CD14-positive monocyte (primary cell): Measurements from ENCODE around the gene RPL7A. TPM values are rescaled to one million over a fixed set of nuclear protein-coding genes. Genes with fewer than 3 reads are reported as not detected.
A peak's percentile ranks its signal among the peaks of the same experiment; 100 is the strongest.
"Not testable (repeated sequence)": the region's sequence is repeated elsewhere in the genome, so short reads cannot be mapped to it uniquely, and the experiment has no call there.

Experiments
- DNase-seq, 3 donors: peaks; one replicate each; pipeline ENCODE4 v3.0.0-alpha.2; 2011 to 2022
- H2AFZ ChIP-seq: 2 replicates; pipeline ENCODE4 v1.6.0; 2012; ENCODE audit warnings: mild to moderate bottlenecking, low read depth, low read length, inconsistent platforms; ENCODE audit not compliant: insufficient read depth, poor library complexity, severe bottlenecking
- H3K27ac ChIP-seq, 2 donors: 1 replicate in 1 of 2; 2 replicates in 1 of 2; pipeline ENCODE4 v1.5.1; 2012 to 2013; ENCODE audit warnings: low read length in 2 of 2, control low read depth in 1 of 2, inconsistent platforms in 1 of 2, low read depth in 1 of 2, mild to moderate bottlenecking in 1 of 2
- H3K27me3 ChIP-seq, 2 donors: one replicate each; pipeline versions ENCODE4 v1.6.0 to v1.6.1; 2011 to 2013; ENCODE audit warnings: low read length in 2 of 2; ENCODE audit not compliant: control insufficient read depth in 2 of 2, insufficient read depth in 2 of 2
- H3K36me3 ChIP-seq, 2 donors: replicated peaks in 1 of 2; 1 replicate in 1 of 2; 2 replicates in 1 of 2; pipeline versions ENCODE4 v1.5.1 to v1.6.1; 2012 to 2013; ENCODE audit warnings: low read length in 2 of 2, control low read depth in 1 of 2, inconsistent platforms in 1 of 2, mild to moderate bottlenecking in 1 of 2; ENCODE audit not compliant: insufficient read depth in 2 of 2, control insufficient read depth in 1 of 2
- H3K4me1 ChIP-seq, 2 donors: 1 replicate in 1 of 2; 2 replicates in 1 of 2; pipeline versions ENCODE4 v1.5.1 to v1.6.1; 2012 to 2013; ENCODE audit warnings: low read length in 2 of 2, control low read depth in 1 of 2, inconsistent platforms in 1 of 2, mild to moderate bottlenecking in 1 of 2, moderate library complexity in 1 of 2; ENCODE audit not compliant: insufficient read depth in 2 of 2, control insufficient read depth in 1 of 2
- H3K4me2 ChIP-seq: replicated peaks from 2 replicates; pipeline ENCODE3; 2012; ENCODE audit warnings: low read length, moderate library complexity, mild to moderate bottlenecking; ENCODE audit not compliant: poor library complexity, severe bottlenecking; ENCODE audit errors: extremely low read depth
- H3K4me3 ChIP-seq, 3 experiments: fragments of 200-600 bp in 1 of 3; sonication (generic) in 1 of 3; replicated peaks in 1 of 3; 1 replicate in 2 of 3; 2 replicates in 1 of 3; pipeline ENCODE4 v1.5.1; 2011 to 2013; ENCODE audit warnings: low read length in 3 of 3, mild to moderate bottlenecking in 3 of 3, control low read depth in 2 of 3, low read depth in 2 of 3, inconsistent platforms in 1 of 3, moderate library complexity in 1 of 3
- H3K79me2 ChIP-seq: 2 replicates; pipeline ENCODE4 v1.6.0; 2012; ENCODE audit warnings: mild to moderate bottlenecking, control low read depth, inconsistent platforms, low read length, moderate library complexity; ENCODE audit not compliant: insufficient read depth
- H3K9ac ChIP-seq: 2 replicates; pipeline ENCODE4 v1.6.0; 2017; ENCODE audit warnings: low read length, mild to moderate bottlenecking; ENCODE audit not compliant: insufficient read depth, poor library complexity, severe bottlenecking
- H3K9me3 ChIP-seq, 2 donors: replicated peaks in 1 of 2; 1 replicate in 1 of 2; 2 replicates in 1 of 2; pipeline versions ENCODE4 v1.5.1 to v1.6.1; 2012 to 2013; ENCODE audit warnings: low read length in 2 of 2, control low read depth in 1 of 2; ENCODE audit not compliant: control insufficient read depth in 1 of 2, insufficient read depth in 1 of 2
- H4K20me1 ChIP-seq: 2 replicates; pipeline ENCODE4 v1.6.0; 2012; ENCODE audit warnings: mild to moderate bottlenecking, low read length, control low read depth, moderate library complexity; ENCODE audit not compliant: insufficient read depth
- H3K27ac Mint-ChIP-seq, 7 donors: one replicate each; pipeline ENCODE4 v1.8.0; 2020; ENCODE audit warnings: mild to moderate bottlenecking in 7 of 7, mixed read lengths in 7 of 7, moderate library complexity in 6 of 7, inconsistent platforms in 2 of 7
- H3K27me3 Mint-ChIP-seq, 3 donors: one replicate each; pipeline ENCODE4 v1.8.0; 2021 to 2022; ENCODE audit warnings: low read depth in 3 of 3, mild to moderate bottlenecking in 3 of 3, mixed read lengths in 3 of 3, moderate library complexity in 3 of 3, inconsistent platforms in 1 of 3
- H3K36me3 Mint-ChIP-seq, 2 donors: one replicate each; pipeline ENCODE4 v1.8.0; 2020; ENCODE audit warnings: mixed read lengths in 2 of 2, inconsistent platforms in 1 of 2, mild to moderate bottlenecking in 1 of 2
- H3K4me1 Mint-ChIP-seq: one replicate; pipeline ENCODE4 v1.8.0; 2020; ENCODE audit warnings: mild to moderate bottlenecking, mixed read lengths
- H3K4me3 Mint-ChIP-seq, 2 donors: one replicate each; pipeline ENCODE4 v1.8.0; 2020; ENCODE audit warnings: mild to moderate bottlenecking in 2 of 2, mixed read lengths in 2 of 2, moderate library complexity in 1 of 2
- H3K9me3 Mint-ChIP-seq, 7 donors: one replicate each; pipeline ENCODE4 v1.8.0; 2020 to 2022; ENCODE audit warnings: mixed read lengths in 7 of 7, mild to moderate bottlenecking in 6 of 7, moderate library complexity in 6 of 7, inconsistent platforms in 2 of 7
- CTCF ChIP-seq: fragments of 200-600 bp; IDR thresholded peaks from one replicate; pipeline ENCODE4 v1.8.0; 2022; ENCODE audit warnings: antibody characterized with exemption, mild to moderate bottlenecking
- WGBS: methylation state at CpG from one replicate; pipeline ENCODE4 v1.1.5; 2013; ENCODE audit warnings: missing lambda C conversion rate; ENCODE audit not compliant: insufficient coverage; 5-methylcytosine and 5-hydroxymethylcytosine counted together
- intact Hi-C, 2 donors: fragments of 100-400 bp; cut with micrococcal nuclease; formaldehyde crosslinking; loops; one replicate each; pipeline versions ENCODE4 v1.15.0 to v1.15.1; 2023
- polyA plus RNA-seq, 3 donors: library from polyadenylated mRNA; depleted of rRNA in 1 of 3; unstranded in 2 of 3; stranded (reverse) in 1 of 3; fragments of 300-500 nt in 2 of 3; fragments of >200 nt in 1 of 3; fragmentation: Illumina TruSeq in 2 of 3; gene quantifications; 1 replicate in 2 of 3; 2 replicates in 1 of 3; pipeline ENCODE4 v1.2.3, GENCODE V29; 2012 to 2021

The RPL7A gene
- polyA plus RNA-seq, 3 donors, result 390 to 2,322 (median 437) TPM

- Histone ChIP-seq H3K9me3 (no peaks in the 10 kb centered on the region), H4K20me1 (no peaks in the 10 kb centered on the region), H3K4me2 (no peak overlapping the region), H3K27ac (no peak overlapping the region), H3K27me3 (no peaks in the 10 kb centered on the region), H3K9ac (no peak overlapping the region), H3K79me2 (no peaks in the 10 kb centered on the region), H2AFZ (no peak overlapping the region), H3K4me1 (no peaks in the 10 kb centered on the region), H3K36me3 (no peaks in the 10 kb centered on the region), H3K4me3 (no peak overlapping the region)
- Mint-ChIP-seq H3K4me1 (no peaks in the 10 kb centered on the region), H3K27me3 (peaks cover 1 to 6% (median 2%) of the 10 kb centered on the region in 3 donors), H3K9me3 (peaks cover 0 to 3% (median 0%) of the 10 kb centered on the region in 7 donors), H3K36me3 (no peaks in the 10 kb centered on the region), H3K4me3 (no peak overlapping the region), H3K27ac (peak overlapping the region in 1 of 7 donors; percentile 70)
- intact Hi-C loops, result no loop called here
- no peak for TF ChIP-seq CTCF
- no peak for DNase-seq
- 100% methylated on average over 1 of the region's 2 CpGs for WGBS
Observed at GRCh38 chr9:133315997-133316396, 32.0 kb upstream of the RPL7A start.

GRCh38 chr9:133317551-133317950, 30.5 kb upstream of the RPL7A start:
- intact Hi-C loops, H3K79me2 ChIP-seq, H3K36me3 ChIP-seq, H3K4me3 ChIP-seq, H3K27ac ChIP-seq, DNase-seq, H3K4me1 Mint-ChIP-seq, H2AFZ ChIP-seq, H3K36me3 Mint-ChIP-seq, H3K27ac Mint-ChIP-seq, H3K9me3 ChIP-seq, H3K27me3 ChIP-seq, H4K20me1 ChIP-seq, H3K4me1 ChIP-seq, H3K4me2 ChIP-seq, H3K4me3 Mint-ChIP-seq, H3K9ac ChIP-seq, H3K9me3 Mint-ChIP-seq: not testable (repeated sequence)
- H3K27me3 Mint-ChIP-seq, result peaks cover 1 to 10% (median 3%) of the 10 kb centered on the region in 3 donors
- 88% methylated on average over 2 of the region's 13 CpGs for WGBS
